Umbilical cord (tissue), 2 donors: Measurements from ENCODE around the gene PCDHGA8. TPM values are rescaled to one million over a fixed set of nuclear protein-coding genes. Genes with fewer than 3 reads are reported as not detected.
"Not testable (repeated sequence)": the region's sequence is repeated elsewhere in the genome, so short reads cannot be mapped to it uniquely, and the experiment has no call there.

Experiments used
- DNase-seq: peaks from one replicate; pipeline ENCODE4 v3.0.0-alpha.2; 2015; ENCODE audit warnings: low spot score
- total RNA-seq: library from RNA; depleted of rRNA; stranded (reverse); fragments of >200 nt; gene quantifications from one replicate; pipeline ENCODE4 v1.2.3, GENCODE V29; 2014; ENCODE audit warnings: low replicate concordance; ENCODE audit not compliant: insufficient read depth

Gene PCDHGA8
- total RNA-seq: 3.9 TPM

DNA sequence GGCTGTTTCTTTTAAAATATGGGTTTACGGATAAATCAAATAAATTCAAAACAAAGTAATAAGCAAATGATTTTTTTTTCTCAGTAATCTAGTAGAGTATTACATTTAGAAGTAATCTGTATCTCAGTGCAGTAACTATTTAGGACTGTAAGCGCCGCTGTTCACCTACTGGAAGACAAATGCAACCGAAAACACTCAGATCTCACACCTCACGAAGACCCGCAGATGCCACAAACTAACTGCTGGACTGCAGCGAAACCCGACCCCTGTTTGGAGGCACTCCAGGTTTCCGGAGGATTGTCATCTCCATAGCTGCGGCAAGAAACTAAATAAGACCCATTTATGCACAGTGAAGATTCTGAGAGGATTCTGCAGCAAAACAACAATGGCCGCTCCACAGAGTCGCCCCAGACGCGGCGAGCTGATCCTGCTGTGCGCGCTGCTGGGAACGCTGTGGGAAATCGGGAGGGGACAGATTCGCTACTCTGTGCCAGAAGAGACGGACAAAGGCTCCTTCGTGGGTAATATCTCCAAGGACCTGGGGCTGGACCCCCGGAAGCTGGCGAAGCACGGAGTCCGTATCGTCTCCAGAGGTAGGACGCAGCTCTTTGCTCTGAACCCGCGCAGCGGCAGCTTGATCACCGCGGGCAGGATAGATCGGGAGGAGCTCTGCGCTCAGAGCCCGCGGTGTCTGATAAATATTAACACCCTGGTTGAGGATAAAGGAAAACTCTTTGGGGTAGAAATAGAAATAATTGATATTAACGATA lies at the start of gene PCDHGA8:
Gene PCDHGA8, plus strand, starts transcription at position 205 of the 770 bp plus-strand sequence. Its CDS starts 181 bp downstream, at position 386.
- DNase-seq: no peak

DNA sequence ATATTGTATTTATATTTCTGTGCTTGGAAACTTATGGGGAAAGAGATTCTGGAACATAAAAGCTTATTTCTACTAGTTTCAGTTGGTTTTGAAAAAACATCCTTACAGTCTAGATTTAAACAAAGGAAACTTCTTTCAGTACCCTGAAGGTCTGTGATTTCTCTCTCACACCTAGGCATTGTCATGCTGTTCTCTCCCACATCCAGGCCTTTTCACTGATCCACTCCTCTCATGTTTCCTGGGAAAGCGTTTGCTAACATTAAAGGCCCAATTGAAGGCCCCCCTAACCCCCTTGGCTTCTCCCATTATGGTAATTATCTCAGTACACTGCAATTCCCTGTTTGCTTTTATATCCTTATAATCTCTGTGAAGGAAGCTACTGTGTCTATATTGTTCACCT lies 49.7 kb upstream of the PCDHGA8 start:
- no peak for DNase-seq

DNA sequence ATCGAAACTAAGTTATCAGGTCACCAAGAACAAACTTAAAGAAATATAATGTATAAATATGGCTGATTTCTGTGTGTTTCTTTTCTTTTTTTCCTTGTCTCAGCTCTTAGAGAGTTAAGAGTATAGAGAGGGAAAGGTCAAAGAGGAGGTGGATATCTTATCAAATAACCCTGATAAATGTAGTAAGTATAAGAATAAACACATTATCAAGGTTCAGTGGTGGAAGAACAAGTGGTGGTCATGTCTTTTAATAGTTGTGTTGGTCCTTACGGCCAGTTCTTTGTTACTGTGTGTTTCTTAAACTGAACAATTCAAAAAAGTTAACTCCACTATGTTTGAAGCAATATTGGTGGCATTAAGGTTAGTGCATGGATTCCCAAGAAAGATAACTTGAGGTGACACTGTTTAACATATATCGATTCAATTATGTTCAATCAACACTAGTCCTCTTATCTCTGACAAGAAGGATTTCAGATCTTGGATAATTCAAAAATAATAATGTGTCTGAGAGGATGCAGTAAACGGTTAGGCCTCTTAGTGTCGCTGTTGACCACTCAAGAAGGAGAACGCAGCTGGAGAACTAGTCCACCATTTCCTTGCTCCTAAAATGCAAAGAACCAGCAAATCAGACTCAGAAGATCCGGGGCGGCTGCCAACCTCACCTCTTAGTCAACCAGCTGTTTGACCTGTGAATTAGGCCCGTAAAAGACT lies 49.0 kb upstream of the PCDHGA8 start, which contains the start of gene PCDHGA3:
Gene PCDHGA3, plus strand, starts transcription at position 588 of the 711 bp plus-strand sequence. CDS start 205 bp downstream, outside the sequence.
- DNase-seq: no peak

DNA sequence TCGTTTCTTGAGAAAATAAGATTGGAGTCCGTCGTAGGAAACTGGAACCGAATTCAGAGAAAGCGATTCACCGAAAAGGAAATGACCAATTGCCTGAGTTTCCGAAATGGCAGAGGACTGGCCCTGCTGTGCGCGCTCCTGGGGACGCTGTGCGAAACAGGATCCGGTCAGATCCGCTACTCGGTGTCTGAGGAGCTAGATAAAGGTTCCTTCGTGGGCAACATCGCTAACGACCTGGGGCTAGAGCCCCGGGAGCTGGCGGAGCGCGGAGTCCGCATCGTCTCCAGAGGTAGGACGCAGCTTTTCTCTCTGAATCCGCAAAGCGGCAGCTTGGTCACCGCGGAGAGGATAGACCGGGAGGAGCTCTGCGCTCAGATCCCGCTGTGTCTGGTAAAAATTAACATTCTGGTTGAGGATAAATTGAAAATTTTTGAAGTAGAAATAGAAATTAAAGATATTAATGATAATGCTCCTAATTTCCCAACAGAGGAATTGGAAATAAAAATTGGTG lies 48.4 kb upstream of the PCDHGA8 start:
- no peak for DNase-seq

DNA sequence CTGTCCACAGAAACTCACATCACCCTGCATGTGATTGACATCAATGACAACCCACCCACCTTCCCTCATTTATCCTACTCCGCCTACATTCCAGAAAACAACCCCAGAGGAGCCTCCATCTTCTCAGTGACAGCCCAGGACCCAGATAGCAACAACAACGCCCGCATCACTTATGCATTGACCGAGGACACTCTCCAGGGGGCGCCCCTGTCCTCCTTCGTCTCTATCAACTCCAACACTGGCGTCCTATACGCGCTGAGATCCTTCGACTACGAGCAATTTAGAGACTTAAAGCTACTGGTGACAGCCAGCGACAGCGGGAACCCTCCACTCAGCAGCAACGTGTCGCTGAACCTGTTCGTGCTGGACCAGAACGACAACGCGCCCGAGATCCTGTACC lies 47.1 kb upstream of the PCDHGA8 start:
- DNase-seq: no peak

DNA sequence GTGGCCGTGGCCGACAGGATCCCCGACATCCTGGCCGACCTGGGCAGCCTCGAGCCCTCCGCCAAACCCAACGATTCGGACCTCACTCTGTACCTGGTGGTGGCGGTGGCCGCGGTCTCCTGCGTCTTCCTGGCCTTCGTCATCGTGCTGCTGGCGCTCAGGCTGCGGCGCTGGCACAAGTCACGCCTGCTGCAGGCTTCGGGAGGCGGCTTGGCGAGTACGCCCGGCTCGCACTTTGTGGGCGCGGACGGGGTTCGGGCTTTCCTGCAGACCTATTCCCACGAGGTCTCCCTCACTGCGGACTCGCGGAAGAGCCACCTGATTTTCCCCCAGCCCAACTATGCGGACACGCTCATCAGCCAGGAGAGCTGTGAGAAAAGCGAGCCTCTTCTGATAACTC lies 46.4 kb upstream of the PCDHGA8 start:
- not testable (repeated sequence) for DNase-seq

DNA sequence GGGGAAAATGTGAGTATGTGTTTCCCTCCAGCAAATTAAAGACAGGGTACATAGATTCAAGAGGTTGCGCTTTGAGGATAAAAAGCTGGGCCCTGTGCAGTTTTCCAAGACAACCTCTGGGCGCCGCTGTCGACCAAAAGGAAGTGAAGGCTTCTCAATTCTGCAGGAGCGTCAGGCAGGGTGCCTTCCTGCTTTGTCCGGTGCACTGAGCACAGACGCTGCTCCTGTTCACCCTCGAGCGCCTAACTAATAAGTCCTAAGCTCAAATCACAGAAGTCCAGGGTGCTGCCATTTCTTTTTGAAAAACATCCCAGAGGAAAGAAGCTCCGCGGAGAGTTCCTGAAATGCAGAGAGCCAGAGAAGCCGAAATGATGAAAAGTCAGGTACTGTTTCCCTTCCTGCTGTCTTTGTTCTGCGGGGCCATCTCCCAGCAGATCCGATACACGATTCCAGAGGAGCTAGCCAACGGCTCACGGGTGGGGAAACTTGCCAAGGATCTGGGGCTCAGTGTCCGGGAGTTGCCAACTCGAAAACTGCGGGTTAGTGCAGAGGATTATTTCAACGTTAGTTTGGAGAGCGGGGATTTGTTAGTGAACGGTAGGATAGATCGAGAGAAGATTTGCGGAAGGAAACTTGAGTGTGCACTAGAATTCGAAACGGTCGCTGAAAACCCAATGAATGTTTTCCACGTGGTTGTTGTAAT lies 42.4 kb upstream of the PCDHGA8 start, which contains the start of gene PCDHGB1:
Gene PCDHGB1, plus strand, starts transcription at position 183 of the 703 bp plus-strand sequence. Its CDS starts 162 bp downstream, at position 345.
- DNase-seq: no peak

DNA sequence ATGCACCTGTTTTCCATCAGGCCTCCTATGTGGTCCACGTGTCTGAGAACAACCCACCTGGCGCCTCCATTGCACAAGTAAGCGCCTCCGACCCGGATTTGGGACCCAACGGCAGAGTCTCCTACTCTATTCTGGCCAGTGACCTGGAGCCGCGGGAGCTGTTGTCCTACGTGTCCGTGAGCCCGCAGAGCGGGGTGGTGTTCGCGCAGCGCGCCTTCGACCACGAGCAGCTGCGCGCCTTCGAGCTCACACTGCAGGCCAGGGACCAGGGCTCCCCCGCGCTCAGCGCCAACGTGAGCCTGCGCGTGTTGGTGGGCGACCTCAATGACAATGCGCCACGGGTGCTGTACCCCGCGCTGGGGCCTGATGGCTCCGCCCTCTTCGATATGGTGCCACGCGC lies 40.8 kb upstream of the PCDHGA8 start:
- DNase-seq: no peak

DNA sequence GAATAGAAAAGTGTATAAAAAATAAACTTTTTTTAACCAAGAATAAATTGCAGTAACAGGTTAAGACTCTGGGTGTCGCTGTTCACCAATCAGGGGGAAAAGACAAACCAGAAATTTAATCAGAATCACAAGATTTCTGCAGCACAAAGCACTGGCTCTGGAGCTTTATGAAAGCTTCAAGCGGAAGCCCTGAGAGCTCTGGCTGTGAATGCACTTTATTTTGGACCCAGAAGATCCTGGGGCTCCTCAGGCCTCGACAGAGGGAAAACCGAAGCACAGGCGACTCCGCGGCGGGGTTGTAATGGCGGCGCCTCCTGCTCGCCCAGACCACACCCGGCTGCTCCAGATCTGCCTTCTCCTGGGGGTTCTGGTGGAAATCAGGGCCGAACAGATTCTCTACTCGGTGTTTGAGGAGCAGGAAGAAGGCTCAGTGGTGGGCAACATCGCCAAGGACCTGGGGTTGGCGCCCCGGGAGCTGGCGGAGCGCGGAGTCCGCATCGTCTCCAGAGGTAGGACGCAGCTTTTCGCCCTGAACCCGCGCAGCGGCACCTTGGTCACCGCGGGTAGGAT lies 37.4 kb upstream of the PCDHGA8 start, which contains the start of gene PCDHGA4:
Gene PCDHGA4, plus strand, starts transcription at position 122 of the 570 bp plus-strand sequence. Its CDS starts 87 bp downstream, at position 209.
- DNase-seq: no peak

DNA sequence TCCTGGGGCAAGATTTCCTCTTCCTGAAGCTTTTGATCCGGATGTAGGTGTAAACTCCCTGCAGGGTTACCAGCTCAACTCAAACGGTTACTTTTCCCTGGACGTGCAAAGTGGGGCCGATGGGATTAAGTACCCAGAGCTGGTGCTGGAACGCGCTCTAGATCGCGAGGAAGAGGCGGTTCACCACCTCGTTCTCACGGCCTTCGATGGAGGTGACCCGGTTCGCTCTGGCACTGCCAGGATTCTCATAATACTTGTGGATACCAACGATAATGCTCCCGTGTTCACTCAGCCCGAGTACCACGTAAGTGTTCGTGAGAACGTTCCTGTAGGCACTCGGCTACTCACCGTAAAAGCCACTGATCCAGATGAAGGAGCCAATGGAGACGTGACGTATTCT lies 36.8 kb upstream of the PCDHGA8 start:
- no peak for DNase-seq

DNA sequence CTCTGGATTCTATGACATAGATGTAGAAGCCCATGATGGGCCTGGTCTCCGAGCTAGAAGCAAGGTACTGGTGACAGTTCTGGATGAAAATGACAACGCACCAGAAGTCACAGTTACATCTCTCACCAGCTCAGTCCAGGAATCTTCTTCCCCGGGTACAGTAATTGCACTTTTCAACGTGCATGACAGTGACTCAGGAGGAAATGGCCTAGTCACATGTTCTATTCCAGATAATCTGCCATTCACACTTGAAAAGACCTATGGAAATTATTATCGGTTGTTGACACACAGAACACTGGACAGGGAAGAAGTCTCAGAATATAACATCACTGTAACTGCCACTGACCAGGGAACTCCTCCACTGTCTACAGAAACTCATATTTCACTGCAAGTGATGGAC lies 36.3 kb upstream of the PCDHGA8 start:
- DNase-seq: no peak

DNA sequence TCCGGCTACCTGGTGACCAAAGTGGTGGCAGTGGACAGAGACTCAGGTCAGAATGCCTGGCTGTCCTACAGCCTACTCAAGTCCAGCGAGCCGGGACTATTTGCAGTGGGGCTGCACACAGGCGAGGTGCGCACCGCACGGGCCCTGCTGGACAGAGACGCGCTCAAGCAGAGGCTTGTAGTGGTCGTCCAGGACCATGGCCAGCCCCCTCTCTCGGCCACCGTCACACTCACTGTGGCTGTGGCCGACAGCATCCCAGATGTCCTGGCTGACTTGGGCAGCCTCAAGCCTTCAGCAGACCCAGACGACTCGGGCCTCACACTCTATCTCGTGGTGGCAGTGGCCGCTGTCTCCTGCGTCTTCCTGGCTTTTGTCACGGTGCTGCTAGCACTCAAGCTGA lies 35.5 kb upstream of the PCDHGA8 start:
- no peak for DNase-seq

DNA sequence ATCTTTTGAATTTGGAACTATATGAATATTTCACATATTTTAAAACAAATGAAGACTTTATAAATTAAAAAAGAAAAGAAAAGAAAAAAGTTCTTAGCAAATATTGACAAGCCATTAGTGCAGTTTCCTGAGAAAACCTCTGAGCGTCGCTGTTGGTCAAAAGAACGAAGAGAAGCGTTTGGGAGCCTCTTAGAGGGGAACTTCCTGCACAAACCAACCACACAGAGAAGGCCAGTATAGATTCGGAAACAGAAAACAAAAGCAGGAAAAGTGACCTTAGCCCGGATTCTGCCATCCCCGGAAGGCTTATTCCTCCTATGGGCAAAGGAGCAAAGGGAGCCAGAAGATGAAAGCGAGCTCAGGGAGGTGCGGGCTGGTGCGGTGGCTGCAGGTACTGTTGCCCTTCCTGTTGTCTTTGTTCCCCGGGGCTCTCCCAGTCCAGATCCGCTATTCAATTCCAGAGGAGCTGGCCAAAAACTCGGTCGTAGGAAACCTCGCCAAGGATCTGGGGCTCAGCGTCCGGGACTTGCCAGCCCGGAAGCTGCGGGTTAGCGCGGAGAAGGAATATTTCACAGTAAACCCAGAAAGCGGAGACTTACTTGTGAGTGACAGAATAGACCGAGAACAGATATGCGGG lies 32.5 kb upstream of the PCDHGA8 start, which contains the start of gene PCDHGB2:
Gene PCDHGB2, plus strand, starts transcription at position 205 of the 637 bp plus-strand sequence. Its CDS starts 142 bp downstream, at position 347.
- no peak for DNase-seq

DNA sequence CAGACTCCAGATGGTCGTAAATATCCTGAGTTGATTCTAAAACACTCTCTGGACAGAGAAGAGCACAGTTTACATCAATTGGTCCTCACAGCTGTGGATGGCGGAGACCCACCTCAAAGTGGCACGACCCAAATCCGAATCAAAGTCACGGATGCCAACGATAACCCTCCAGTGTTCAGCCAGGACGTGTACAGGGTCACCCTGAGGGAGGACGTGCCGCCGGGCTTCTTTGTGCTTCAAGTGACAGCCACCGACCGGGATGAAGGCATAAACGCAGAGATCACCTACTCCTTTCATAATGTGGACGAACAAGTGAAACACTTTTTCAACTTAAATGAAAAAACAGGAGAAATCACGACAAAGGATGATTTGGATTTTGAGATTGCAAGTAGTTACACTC lies 31.7 kb upstream of the PCDHGA8 start:
- DNase-seq: no peak

DNA sequence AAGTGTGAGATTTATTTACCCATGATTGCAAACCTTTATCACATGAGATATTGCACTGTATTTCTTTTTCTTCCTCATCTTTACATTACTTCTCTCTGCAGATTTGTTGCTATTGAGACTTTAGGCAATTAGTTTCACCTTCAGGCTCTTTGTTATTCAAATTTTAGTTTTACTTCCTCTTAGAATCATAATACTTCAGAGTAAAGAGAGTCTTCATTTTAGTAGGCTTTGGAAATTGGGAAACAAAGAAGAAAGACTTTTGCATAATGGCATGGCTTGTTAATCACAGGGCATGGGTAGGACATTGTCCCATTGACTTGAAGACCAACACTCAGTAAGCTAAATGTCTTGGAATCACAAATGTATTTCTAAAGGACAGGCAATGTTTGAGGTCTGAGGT lies 29.7 kb upstream of the PCDHGA8 start:
- no peak for DNase-seq

DNA sequence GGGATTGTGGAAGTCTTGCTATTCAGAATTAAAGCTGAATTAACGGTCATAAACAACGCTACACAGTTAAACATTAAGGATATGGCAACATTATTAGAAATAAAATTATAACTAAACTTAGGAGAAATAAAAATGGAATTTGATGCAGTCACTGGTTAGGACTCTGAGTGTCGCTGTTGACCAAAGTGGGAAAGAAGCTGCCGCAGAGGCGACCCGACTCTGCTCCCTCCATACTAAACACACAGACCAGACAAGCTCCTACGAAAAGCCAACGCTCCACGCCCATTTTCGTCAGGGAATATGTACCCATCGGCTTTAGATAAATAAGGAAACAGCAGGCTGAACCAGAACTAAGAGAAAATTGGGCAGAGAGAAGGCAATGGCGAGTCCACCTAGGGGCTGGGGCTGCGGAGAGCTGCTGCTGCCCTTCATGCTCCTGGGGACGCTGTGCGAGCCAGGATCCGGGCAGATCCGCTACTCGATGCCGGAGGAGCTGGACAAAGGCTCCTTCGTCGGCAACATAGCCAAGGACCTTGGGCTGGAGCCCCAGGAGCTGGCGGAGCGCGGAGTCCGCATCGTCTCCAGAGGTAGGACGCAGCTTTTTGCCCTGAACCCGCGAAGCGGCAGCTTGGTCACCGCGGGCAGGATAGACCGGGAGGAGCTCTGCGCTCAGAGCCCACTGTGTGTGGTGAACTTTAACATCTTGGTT lies 28.3 kb upstream of the PCDHGA8 start, which contains the start of gene PCDHGA5:
Gene PCDHGA5, plus strand, starts transcription at position 211 of the 709 bp plus-strand sequence. Its CDS starts 169 bp downstream, at position 380.
- DNase-seq: no peak

DNA sequence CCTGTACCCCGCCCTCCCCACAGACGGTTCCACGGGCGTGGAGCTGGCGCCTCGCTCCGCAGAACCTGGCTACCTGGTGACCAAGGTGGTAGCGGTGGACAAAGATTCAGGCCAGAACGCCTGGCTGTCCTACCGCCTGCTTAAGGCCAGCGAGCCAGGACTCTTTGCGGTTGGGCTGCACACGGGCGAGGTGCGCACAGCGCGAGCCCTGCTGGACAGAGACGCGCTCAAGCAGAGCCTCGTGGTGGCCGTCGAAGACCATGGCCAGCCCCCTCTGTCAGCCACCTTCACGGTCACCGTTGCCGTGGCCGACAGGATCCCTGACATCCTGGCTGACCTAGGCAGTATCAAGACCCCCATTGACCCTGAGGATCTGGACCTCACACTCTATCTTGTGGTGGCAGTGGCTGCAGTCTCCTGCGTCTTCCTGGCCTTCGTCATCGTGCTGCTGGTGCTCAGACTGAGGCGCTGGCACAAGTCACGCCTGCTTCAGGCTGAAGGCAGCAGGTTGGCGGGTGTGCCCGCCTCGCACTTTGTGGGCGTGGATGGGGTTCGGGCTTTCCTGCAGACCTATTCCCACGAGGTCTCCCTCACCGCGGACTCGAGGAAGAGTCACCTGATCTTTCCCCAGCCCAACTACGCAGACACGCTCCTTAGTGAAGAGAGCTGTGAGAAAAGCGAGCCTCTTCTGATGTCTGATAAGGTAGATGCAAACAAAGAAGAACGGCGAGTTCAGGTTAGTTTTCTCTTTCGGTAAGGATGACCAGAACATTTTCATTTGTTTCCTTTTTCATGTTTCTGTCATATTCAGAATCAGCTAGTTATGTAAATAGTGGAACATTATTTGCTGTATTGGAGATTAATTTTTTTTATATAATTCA lies 26.2 kb upstream of the PCDHGA8 start:
- DNase-seq: no peak

DNA sequence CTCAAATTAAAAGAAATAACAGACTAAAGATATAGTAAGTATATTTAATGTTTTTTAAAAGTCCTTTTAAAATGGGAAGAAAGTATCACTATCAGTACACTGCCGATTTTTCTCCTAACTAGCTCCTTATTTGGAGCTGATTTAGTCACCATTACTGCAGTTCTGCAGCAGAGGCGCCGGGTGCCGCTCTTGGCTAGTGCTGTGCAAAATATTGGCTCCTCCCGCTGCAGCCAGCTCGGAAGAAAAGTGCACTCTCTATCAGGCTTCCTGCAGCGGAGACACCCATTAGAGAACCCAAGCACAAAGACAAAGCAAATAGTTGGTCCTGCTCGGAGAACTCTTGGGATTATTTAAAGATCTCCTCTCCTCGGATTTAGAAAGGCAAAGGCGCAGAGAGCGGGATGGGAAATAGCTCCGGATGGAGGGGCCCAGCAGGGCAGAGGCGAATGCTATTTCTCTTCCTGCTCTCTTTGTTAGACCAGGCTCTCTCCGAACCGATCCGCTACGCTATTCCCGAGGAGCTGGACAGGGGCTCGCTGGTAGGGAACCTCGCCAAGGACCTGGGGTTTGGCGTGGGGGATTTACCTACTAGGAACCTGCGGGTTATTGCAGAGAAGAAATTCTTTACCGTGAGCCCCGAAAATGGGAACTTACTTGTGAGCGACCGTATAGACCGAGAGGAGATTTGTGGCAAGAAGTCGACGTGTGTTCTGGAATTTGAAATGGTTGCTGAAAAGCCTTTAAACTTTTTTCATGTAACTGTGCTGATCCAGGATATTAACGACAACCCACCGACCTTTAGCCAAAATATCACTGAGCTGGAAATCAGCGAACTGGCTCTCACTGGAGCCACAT lies 22.2 kb upstream of the PCDHGA8 start, which contains the start of gene PCDHGB3:
Gene PCDHGB3, plus strand, starts transcription at position 249 of the 855 bp plus-strand sequence. Its CDS starts 153 bp downstream, at position 402.
- no peak for DNase-seq
